GM18867 (cell line): ENCODE measurements around the gene PGAM4.
"Not testable (repeated sequence)": the region's sequence is repeated elsewhere in the genome, so short reads cannot be mapped to it uniquely, and the experiment has no call there.

ENCODE experiments used
- ATAC-seq: cut with Tn5 transposase; IDR thresholded peaks from one replicate; pipeline ENCODE4 v1.9.1; 2021; ENCODE audit warnings: mild to moderate bottlenecking, moderate library complexity; ENCODE audit not compliant: unreplicated experiment

The PGAM4 gene

DNA sequence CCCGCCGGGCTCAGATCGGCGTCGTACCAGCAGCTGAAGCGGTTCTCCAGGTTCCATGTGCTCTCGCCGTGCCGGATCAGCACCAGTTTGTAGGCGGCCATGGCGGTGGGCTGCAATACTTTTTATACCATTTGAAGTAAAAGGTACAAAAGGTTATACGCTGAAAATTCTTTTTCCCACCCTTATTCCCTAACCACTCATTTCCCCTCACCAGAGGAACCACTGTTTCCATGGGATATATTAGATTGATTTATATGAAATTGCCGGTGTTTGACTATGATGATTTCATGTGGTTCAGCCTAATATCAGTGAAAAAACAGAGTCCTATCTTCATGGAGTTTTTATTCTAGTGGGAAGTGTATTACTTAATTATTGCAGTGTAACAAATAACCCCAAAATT, at the start of gene PGAM4:
PGAM4 (minus strand) TSS at position 101 of the 400 bp plus-strand sequence; CDS start at position 101, 0 bp downstream.
- no peak for ATAC-seq

DNA sequence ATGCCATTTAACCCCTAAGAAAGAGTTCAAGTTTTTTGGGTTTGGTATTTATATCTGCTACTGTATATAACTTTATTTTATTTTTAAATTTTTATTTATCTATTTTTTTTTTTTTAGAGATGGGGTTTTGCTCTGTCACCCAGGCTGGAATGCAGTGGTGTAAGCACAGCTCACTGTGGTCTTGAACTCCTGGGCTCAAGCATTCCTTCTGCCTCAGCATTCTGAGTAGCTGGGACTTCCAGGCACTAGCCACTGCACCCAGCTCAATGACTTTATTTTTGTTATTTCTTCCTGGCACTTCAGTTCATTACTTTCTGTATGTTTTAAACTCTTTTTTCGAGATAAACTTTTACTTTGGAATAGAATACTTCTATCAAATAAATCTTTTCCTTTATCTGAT, 42.4 kb upstream of the PGAM4 start:
- ATAC-seq = no peak

DNA sequence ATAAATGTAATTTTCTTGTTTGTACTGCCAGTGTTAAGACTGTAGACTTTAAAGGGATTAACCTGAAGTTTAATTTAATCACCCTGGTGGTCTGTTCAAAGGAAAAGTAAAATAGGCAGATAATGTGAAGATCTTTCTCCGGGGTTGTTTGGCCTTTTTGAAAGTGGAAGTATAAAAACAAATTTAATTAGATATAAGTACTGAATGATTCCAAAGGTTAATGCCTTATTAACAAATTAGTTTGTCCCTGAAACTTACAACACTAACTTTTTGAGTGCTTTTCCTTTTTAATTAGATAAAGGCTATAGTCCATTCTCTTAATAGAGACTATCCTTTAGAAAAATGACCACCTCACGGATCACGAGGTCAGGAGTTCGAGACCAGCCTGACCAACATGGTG, 10.4 kb upstream of the PGAM4 start:
- ATAC-seq = no peak

DNA sequence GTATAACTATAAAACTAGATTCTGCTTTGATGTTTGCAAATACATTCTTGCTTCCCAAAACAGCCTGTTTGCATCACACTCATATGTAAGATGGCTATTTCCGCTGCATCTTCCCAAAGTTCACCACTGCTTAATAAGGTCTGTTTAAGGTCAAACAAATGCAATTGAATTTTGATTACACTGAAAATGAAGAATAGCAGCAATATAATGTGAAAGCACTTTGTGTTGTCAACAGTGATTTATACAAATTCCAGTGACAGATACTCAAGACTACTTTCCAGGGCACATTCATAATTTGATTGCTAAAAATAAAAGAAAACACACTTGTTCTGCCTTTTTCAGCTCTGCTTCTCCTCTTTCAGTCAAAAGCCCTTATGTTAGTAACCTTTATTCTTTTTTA, 8.1 kb upstream of the PGAM4 start:
- ATAC-seq = no peak

DNA sequence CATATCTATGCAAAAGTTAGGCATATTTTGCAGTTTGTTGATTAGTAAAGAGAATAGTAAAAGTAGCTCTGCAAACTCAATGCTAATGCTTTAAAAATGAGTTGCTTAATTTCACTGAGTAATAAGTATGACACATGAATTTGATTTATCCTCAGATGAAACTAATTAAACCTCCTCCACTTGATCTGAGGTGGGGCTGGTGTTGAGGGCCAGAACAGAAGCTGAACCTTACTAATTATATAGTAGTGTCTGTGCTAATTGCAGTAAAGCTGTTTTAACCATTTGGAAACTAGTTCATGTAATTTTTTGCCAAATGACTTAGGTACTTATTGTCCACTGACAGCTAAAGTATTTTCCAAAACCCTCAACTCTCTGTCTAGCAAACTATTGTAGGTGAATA, 7.7 kb upstream of the PGAM4 start:
- ATAC-seq = no peak

DNA sequence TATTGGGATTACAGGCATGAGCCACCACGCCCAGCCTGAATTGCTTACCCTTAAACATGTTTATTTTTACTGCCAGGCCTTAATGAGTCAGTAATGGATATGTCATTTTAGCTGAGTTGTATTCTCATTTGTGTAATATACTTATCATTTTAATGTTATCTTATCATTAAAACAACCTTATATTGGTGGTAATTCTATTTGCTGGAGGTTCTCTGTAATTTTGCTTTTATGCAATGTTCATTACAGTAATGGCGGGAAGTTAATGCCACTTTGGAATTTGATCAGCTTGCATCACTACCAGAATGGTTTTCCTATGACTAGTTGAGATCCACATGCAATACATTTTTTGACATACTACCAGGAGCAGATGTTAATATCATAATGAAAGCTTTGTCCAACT, 6.3 kb upstream of the PGAM4 start:
- ATAC-seq = no peak

DNA sequence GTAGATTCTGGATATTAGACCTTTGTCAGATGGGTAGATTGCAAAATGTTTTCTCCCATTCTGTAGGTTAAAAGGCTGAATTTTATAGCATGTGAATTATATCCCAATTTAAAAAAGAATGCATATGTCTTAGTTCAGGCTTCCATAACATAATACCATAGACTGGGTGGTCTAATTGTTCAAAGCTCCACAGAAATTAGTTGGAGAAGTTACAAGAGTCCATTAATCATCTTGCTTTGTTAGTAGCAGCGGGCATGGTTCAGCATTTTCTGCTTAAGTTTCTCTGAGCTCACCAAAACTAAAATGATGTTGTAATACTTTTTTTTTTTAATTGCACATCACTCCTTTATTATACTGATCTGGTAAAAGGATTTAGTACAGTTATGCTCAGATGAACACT, 1.8 kb downstream of the PGAM4 start:
- ATAC-seq = no peak

DNA sequence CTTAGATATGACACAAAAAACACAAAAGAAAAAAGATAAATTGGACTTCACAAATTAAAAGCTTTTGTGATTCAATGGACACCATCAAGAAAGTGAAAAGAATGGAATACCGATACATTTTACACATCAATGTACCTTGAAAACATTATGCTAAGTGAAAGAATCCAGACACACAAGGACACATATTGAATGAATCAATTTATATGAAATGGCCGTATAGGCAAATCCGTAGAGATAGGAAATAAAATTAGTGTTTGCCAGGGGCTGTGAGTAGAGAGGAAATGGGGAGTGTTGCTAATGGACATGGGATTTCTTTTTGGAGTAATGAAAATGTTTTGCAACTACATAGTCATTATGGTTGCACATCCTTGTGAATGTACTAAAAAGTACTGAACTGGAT, 3.1 kb downstream of the PGAM4 start:
- ATAC-seq = no peak

DNA sequence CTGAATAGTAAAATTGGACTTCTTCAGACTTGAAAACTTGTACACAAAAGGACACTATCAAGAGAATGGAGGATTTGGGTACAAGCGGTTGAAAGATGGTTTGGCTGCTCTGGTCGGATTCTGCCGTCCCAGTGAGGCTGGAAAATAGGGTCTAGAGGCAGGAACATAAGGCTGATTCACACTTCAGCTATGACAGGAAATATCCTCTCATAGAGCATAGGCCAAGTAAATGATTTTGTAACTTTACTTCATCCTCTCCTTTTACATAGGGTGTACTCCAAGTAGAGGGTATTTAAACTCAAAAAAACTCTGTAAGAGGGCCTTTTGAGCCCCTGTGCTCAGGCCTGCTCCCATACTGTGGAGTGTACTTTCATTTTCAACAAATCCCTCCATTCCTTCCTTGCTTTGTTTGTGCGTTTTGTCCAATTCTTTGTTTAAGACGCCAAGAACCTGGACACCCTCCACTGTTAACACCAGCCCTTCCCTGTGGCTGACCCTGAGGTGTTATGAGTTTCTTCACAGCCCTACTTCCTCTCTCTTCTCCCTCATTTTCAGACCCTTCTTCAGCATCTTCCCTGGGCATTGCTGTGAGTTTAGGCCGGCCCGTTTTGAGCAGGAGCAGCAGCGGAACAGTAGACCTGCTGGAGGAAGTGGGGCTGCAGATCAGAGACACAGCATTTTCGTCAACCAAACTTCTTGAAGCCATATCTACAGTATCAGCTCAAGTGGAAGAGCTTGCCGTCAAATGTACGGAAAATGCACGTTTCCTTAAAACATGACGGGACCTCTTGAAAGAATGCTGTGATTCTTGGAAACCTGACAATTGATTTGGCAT, 7.2 kb downstream of the PGAM4 start:
- ATAC-seq = no peak

DNA sequence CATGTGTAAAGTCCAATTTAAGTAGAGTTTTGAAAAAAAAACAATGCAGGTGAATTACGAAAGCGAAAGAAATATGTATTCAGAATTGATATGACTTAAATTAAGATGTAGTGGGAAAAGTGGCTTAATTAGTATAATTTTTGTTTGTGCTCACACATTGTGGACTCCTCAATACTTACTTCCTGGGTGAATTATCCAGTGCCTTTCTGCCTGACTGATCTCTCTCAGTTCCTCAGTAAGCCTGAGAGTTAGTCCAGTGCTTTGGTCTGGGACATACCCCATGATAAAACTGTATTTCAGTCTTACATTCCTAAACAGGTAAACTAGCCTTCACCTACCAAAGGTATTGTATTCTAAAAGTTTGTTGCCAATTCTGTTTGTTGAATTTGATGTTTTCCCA, 8.4 kb downstream of the PGAM4 start:
- no peak for ATAC-seq

DNA sequence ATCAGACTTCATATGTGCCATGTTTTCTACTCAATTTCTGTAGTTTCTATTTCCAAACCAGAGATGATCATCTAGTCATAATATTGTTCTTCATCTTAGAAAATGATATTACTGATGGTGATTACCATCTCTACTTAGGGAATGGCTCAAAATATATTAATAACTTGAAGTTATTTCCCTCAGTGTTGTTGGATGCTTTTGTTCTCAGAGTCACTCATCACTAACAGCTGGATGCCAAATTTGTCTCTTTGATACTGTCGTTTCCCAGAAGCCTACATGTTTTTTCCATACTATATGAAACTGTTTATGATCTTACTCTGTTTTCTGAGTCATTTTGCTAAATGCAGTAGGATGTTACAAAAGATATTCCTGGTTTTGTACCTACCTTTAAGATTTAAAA, 8.9 kb downstream of the PGAM4 start:
- ATAC-seq = no peak

DNA sequence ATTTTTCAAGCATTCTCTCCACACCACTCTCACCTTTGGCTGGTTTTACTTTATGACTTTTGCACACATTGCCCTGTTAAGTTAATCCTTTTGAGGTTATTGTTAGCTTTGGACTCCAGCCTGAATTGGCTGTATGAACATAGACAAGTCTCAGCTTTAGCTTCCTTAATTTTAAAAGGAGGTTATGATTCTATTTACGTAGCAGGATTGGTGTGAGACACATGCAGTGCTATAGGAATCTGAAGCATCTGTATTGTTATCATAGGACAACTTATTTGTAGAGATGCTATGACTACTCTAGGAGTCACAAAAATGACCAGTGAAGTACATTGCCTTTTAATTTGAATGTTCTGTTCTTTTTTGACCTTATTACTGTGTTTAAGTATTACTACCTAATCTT, 15.7 kb downstream of the PGAM4 start:
- no peak for ATAC-seq

DNA sequence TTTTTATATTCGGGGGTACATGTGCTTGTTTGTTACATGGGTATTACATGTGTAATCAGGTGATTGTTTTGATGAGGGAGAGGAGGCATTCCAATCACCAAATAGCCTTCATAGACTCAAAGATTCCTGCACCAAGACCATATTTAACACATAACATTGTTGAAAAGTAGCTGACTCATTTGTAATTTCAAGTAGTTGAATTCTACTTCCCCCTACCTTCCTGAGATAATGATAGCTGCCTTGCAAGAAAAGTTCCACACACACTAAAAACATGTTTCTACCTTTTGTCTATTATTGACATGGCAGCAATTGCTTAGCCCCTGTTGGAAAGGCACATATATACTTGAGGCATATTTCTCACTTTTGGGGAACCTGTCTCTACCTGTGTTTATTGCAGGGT, 16.1 kb downstream of the PGAM4 start:
- no peak for ATAC-seq

DNA sequence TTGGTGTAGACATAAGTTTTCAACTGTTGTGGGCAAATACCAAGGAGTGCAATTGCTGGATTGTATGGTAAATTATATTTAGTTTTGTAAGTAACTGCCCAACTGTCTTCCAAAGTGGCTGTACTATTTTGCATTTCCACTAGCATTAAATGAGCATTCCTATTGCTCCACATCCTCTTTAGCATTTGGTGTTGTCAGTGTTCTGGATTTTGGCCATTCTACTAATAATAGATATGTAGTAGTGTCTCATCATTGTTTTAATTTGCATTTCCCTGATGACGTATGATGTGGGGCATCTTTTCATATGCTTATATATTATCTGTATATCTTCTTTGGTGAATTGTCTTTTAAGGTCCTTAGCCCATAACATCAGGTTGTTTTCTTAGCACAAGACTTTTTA, 17.3 kb downstream of the PGAM4 start:
- ATAC-seq = no peak

DNA sequence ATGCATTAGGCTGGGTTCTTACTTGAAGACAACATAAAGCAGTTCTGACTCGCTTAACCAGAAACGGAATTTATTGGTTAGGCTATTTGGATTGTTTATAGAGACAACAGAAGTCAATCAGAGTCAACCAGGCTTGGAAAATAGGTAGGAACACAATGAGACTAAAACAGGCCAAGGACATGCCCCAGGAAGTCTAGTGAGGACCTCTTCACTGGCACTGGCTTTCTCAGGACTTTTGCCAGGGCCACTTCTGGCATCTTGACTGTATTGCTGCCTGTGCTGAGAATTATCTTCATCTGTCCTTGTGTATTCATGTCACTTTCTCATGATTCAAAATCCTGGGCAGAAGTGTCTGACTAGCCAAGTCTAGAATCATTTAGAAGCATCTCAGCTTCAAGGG, 19.6 kb downstream of the PGAM4 start:
- ATAC-seq = no peak

DNA sequence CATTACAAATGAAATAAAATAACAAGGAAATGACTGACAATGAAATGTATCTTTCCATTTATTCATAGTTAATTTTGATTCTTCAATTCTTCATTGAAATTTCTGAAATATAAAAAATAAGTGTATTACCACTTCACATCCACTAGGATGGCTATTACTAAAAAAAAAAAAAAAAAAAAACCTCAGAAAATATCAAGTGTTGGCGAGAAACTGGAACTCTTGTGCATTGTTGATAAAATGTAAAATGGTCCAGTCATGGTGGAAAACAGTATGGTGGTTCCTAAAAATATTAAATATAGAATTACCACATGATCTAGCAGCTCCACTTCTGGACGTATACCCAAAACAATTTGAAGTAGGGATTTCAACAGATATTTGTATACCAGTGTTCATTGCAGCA, 22.9 kb downstream of the PGAM4 start:
- no peak for ATAC-seq

DNA sequence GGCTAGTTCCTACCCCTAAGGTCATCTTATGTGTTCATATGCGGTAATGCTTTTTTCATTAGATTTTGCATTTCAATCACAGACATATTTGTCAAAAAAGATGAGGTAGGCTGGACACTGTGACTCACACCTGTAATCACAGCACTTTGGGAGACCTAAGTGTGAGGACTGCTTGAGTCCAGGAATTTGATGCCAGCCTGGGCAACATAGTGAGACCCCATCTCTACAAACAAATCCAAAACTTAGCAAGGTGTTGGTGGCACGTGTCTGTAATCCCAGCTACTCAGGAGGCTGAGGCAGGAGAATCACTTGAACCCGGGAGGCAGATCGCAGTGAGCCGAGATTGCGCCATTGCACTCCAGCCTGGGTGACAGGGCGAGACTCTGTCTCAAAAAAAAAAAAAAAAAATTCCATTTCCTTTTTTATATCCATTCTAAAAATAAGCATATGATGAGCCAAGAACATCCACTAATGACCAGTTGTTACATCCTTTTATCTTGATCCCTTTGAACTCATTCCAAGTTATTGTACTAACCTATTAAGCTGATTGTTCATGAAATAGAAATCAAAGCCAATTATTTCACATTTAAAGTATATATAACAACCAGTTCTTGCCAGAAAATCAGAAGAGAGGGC, 23.4 kb downstream of the PGAM4 start:
- no peak for ATAC-seq

DNA sequence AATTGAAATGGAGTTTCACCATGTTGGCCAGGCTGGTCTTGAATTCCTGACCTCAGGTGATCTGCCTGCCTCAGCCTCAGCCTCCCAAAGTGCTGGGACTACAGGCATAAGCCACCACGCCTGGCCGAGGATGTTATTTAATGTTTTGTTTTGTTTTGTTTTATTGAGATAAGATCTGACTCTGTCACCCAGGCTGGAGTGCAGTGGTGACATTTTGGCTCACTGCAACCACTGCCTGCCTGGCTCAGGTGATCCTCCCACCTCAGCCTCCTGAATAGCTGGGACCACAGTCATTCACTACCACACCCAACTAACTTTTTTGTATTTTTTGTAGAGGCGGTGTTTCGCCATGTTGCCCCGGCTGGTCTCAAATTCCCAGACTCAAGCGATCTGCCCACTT, 24.4 kb downstream of the PGAM4 start:
- ATAC-seq = not testable (repeated sequence)

DNA sequence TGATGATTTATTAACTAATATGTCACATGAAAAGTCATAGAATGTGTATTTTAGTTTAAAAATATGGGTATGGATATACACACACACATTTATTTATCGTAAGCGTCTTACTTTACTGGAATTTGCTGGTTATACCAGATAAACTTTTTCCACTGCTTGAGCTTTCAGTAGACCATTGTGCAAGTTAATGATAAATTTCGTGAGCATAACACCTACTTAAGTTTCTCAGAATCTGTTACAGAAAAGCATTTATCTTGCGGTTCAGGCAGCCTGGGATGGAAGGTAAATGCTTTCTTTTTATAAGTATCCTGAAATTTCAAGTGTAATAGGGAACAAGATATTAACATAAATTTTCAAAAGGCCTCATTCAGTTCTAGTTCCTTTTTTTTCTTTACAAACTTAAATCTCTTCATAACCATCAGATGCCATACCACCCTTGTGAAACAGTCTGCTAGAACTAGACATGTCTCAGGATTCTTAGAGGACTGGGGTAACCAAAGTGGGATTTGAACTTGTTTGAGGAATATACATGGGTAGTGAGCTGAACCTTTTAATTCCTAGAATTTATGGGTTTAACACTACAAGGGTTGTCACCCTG, 31.3 kb downstream of the PGAM4 start:
- ATAC-seq = no peak

DNA sequence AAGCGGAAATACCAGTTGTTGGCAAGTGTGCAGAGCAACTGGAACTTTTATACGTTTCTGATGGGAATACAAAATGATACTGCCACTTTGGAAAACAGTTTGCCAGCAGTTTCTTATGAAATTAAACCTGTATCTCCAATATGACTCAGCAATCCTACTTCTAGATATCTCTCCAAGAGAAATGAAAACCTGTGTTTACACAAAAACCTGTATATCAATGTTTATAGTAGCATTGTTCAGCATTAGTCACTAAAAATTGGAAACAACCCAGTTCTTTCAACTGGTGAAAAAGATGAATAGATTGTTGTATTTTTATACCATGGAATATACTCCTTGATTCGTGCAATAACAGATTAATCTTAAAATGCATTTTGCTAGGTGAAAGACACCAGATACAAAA, 32.1 kb downstream of the PGAM4 start:
- no peak for ATAC-seq

DNA sequence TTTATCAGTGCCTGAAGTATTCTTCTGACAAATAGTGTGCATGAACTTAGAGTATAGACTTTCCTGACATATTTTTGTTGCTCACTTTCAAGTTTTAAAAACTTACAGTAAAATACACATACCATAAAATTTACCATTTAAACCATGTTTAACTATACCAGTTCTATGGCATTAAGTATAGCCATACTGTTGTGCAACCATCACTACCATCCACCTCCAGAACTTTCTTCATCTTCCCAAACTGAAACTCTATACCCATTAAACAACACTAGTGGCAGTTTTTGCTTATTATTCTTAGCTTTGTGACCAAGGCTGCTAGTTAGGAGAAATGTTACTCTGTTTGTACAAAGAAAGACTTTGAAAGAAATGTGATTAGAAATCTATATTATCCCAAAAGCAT, 33.1 kb downstream of the PGAM4 start:
- no peak for ATAC-seq

DNA sequence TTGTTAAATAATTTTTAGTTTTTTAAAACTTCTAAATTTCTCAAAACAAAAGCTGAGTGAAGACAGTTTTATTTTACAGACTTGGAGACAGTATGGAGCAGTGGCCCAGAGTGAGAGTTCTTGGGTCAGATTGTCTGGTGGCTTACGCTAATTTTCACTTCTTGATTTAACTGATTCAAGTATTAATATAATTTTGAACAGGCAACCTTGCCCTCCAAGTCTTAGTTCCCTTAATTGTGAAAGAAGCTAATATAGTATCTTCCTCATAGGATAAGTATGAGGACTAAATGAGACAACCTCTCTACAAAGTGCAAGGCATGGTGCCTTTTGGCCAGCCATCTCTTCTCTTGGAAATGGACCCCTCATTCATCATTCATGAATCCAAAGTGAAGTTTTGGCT, 33.6 kb downstream of the PGAM4 start:
- no peak for ATAC-seq
